HepG2 (cell line): Measurements from ENCODE around the gene MLF1. TPM values are rescaled to one million over a fixed set of nuclear protein-coding genes. Genes with fewer than 3 reads are reported as not detected.

Source experiments
- JARID2 ChIP-seq: sonication (generic); formaldehyde crosslinking; IDR thresholded peaks from 2 replicates; pipeline ENCODE4 v1.8.1; 2023; ENCODE audit warnings: missing genetic modification reagents, inconsistent platforms; ENCODE audit not compliant: insufficient replicate concordance
- RBM22 ChIP-seq: fragments of 200-400 bp; formaldehyde crosslinking; optimal IDR thresholded peaks from 2 replicates; pipeline ENCODE3; 2017; ENCODE audit warnings: mild to moderate bottlenecking, low read length, moderate library complexity
- SKIL ChIP-seq: sonication (generic); formaldehyde crosslinking; IDR thresholded peaks from 2 replicates; pipeline ENCODE4 v1.8.0; 2022; ENCODE audit warnings: missing genetic modification reagents, mild to moderate bottlenecking, moderate library complexity, borderline replicate concordance
- ZBTB14 ChIP-seq: sonication (generic); formaldehyde crosslinking; IDR thresholded peaks from 2 replicates; pipeline ENCODE4 v1.4.0; 2020; ENCODE audit warnings: missing genetic modification reagents
- ZBTB26 ChIP-seq: IDR thresholded peaks from 2 replicates; pipeline ENCODE4 v1.6.1; 2016; ENCODE audit warnings: missing compliant biosample characterization, missing genetic modification reagents, borderline replicate concordance
- ZBTB3 ChIP-seq: sonication (generic); formaldehyde crosslinking; IDR thresholded peaks from 2 replicates; pipeline ENCODE4 v1.4.0; 2020; ENCODE audit warnings: low read depth, mild to moderate bottlenecking, moderate library complexity, missing genetic modification reagents, borderline replicate concordance
- ZNF678 ChIP-seq: sonication (generic); formaldehyde crosslinking; IDR thresholded peaks from 2 replicates; pipeline ENCODE4 v1.4.0; 2020; ENCODE audit warnings: mild to moderate bottlenecking, missing genetic modification reagents
- ZNF713 ChIP-seq: sonication (generic); formaldehyde crosslinking; IDR thresholded peaks from 2 replicates; pipeline ENCODE4 v1.4.0; 2020; ENCODE audit warnings: mild to moderate bottlenecking, missing genetic modification reagents
- ZNF768 ChIP-seq: sonication (generic); formaldehyde crosslinking; IDR thresholded peaks from 2 replicates; pipeline ENCODE4 v1.4.0; 2020; ENCODE audit warnings: missing genetic modification reagents
- ZNF788 ChIP-seq: sonication (generic); formaldehyde crosslinking; IDR thresholded peaks from 2 replicates; pipeline ENCODE4 v1.5.0; 2020; ENCODE audit warnings: mild to moderate bottlenecking, missing genetic modification reagents, borderline replicate concordance
- ZNF878 ChIP-seq: sonication (generic); formaldehyde crosslinking; IDR thresholded peaks from 2 replicates; pipeline ENCODE4 v1.8.1; 2023; ENCODE audit warnings: mild to moderate bottlenecking, missing genetic modification reagents, moderate library complexity
- polyA plus RNA-seq, 8 experiments: library from polyadenylated mRNA; depleted of rRNA in 3 of 8; stranded (reverse) in 7 of 8; unstranded in 1 of 8; fragments of >200 nt; fragmentation: Illumina TruSeq in 4 of 8; extraction: Trizol in 4 of 8; gene quantifications; 2 replicates each; pipeline versions ENCODE4 v1.2.1 to v1.2.3, GENCODE V29; 2011 to 2016; ENCODE audit warnings: low read depth in 4 of 8, missing spikeins in 1 of 8, mixed read lengths in 1 of 8; ENCODE audit not compliant: insufficient read depth in 1 of 8
- total RNA-seq, 5 experiments: library from RNA; depleted of rRNA; stranded (reverse); fragments of >200 nt; fragmentation: Illumina TruSeq; extraction: Trizol; gene quantifications; 2 replicates each; pipeline ENCODE4 v1.2.3, GENCODE V29; 2016; ENCODE audit warnings: low read depth in 1 of 5
- TF ChIP-seq, protein P1 (sequence below): sonication (generic); formaldehyde crosslinking; IDR thresholded peaks from 2 replicates; pipeline ENCODE4 v1.4.0; 2020; ENCODE audit warnings: missing genetic modification reagents
- TF ChIP-seq, protein P2 (sequence below): sonication (generic); formaldehyde crosslinking; IDR thresholded peaks from 2 replicates; pipeline ENCODE4 v1.5.0; 2020; ENCODE audit warnings: missing genetic modification reagents, mild to moderate bottlenecking, borderline replicate concordance
- TF ChIP-seq, protein P3 (sequence below): sonication (generic); formaldehyde crosslinking; IDR thresholded peaks from 2 replicates; pipeline ENCODE4 v1.4.0; 2020; ENCODE audit warnings: missing genetic modification reagents

Gene MLF1
- total and polyA plus RNA-seq, 2 of the 13 experiments (the other 11 are each of a cell fraction or from before 2014, with no cell fraction given), result 0.88 to 1.0 TPM

- TF ChIP-seq, protein P1, sequence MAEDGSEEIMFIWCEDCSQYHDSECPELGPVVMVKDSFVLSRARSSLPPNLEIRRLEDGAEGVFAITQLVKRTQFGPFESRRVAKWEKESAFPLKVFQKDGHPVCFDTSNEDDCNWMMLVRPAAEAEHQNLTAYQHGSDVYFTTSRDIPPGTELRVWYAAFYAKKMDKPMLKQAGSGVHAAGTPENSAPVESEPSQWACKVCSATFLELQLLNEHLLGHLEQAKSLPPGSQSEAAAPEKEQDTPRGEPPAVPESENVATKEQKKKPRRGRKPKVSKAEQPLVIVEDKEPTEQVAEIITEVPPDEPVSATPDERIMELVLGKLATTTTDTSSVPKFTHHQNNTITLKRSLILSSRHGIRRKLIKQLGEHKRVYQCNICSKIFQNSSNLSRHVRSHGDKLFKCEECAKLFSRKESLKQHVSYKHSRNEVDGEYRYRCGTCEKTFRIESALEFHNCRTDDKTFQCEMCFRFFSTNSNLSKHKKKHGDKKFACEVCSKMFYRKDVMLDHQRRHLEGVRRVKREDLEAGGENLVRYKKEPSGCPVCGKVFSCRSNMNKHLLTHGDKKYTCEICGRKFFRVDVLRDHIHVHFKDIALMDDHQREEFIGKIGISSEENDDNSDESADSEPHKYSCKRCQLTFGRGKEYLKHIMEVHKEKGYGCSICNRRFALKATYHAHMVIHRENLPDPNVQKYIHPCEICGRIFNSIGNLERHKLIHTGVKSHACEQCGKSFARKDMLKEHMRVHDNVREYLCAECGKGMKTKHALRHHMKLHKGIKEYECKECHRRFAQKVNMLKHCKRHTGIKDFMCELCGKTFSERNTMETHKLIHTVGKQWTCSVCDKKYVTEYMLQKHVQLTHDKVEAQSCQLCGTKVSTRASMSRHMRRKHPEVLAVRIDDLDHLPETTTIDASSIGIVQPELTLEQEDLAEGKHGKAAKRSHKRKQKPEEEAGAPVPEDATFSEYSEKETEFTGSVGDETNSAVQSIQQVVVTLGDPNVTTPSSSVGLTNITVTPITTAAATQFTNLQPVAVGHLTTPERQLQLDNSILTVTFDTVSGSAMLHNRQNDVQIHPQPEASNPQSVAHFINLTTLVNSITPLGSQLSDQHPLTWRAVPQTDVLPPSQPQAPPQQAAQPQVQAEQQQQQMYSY, result no peak
- TF ChIP-seq, protein P2, sequence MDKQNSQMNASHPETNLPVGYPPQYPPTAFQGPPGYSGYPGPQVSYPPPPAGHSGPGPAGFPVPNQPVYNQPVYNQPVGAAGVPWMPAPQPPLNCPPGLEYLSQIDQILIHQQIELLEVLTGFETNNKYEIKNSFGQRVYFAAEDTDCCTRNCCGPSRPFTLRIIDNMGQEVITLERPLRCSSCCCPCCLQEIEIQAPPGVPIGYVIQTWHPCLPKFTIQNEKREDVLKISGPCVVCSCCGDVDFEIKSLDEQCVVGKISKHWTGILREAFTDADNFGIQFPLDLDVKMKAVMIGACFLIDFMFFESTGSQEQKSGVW, result no peak
- TF ChIP-seq ZBTB26 (CRISPR knock-in tag) (no peak), ZBTB3 (no peak), SKIL (no peak), RBM22 (no peak), ZNF768 (CRISPR knock-in tag) (no peak), ZBTB14 (no peak), ZNF878 (CRISPR knock-in tag) (no peak), ZNF678 (CRISPR knock-in tag) (no peak), ZNF788 (no peak), JARID2 (CRISPR knock-in tag) (no peak), ZNF713 (no peak)
- TF ChIP-seq, protein P3, sequence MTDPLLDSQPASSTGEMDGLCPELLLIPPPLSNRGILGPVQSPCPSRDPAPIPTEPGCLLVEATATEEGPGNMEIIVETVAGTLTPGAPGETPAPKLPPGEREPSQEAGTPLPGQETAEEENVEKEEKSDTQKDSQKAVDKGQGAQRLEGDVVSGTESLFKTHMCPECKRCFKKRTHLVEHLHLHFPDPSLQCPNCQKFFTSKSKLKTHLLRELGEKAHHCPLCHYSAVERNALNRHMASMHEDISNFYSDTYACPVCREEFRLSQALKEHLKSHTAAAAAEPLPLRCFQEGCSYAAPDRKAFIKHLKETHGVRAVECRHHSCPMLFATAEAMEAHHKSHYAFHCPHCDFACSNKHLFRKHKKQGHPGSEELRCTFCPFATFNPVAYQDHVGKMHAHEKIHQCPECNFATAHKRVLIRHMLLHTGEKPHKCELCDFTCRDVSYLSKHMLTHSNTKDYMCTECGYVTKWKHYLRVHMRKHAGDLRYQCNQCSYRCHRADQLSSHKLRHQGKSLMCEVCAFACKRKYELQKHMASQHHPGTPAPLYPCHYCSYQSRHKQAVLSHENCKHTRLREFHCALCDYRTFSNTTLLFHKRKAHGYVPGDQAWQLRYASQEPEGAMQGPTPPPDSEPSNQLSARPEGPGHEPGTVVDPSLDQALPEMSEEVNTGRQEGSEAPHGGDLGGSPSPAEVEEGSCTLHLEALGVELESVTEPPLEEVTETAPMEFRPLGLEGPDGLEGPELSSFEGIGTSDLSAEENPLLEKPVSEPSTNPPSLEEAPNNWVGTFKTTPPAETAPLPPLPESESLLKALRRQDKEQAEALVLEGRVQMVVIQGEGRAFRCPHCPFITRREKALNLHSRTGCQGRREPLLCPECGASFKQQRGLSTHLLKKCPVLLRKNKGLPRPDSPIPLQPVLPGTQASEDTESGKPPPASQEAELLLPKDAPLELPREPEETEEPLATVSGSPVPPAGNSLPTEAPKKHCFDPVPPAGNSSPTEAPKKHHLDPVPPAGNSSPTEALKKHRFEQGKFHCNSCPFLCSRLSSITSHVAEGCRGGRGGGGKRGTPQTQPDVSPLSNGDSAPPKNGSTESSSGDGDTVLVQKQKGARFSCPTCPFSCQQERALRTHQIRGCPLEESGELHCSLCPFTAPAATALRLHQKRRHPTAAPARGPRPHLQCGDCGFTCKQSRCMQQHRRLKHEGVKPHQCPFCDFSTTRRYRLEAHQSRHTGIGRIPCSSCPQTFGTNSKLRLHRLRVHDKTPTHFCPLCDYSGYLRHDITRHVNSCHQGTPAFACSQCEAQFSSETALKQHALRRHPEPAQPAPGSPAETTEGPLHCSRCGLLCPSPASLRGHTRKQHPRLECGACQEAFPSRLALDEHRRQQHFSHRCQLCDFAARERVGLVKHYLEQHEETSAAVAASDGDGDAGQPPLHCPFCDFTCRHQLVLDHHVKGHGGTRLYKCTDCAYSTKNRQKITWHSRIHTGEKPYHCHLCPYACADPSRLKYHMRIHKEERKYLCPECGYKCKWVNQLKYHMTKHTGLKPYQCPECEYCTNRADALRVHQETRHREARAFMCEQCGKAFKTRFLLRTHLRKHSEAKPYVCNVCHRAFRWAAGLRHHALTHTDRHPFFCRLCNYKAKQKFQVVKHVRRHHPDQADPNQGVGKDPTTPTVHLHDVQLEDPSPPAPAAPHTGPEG (CRISPR knock-in tag), result no peak
These were observed 18.9 kb upstream of the MLF1 start (continued) for GRCh38 chr3:158552124-158552523.
